Psoas muscle (tissue), 8 donors: Measurements from ENCODE around the gene LRRIQ4. TPM values are rescaled to one million over a fixed set of nuclear protein-coding genes. Genes with fewer than 3 reads are reported as not detected.
A peak's percentile ranks its signal among the peaks of the same experiment; 100 is the strongest.

Source experiments
- ATAC-seq, 4 donors: fragments of 200-7000 bp; cut with Tn5 transposase; one replicate each; pipeline ENCODE4 v1.9.1; 2020; ENCODE audit warnings: moderate library complexity in 3 of 4, mild to moderate bottlenecking in 2 of 4
- DNase-seq, 2 donors: peaks; one replicate each; pipeline ENCODE4 v3.0.0-alpha.2; 2020
- H3K27ac ChIP-seq: fragments of 200-600 bp; one replicate; pipeline ENCODE4 v1.8.0; 2022
- H3K27me3 ChIP-seq, 3 donors: fragments of 200-600 bp in 1 of 3; one replicate each; pipeline versions ENCODE4 v1.6.1 to v1.8.0; 2013 to 2022; ENCODE audit warnings: low read length in 2 of 3, mild to moderate bottlenecking in 2 of 3, moderate library complexity in 1 of 3; ENCODE audit not compliant: insufficient read depth in 3 of 3
- H3K36me3 ChIP-seq, 2 donors: fragments of 200-600 bp in 1 of 2; one replicate each; pipeline versions ENCODE4 v1.6.1 to v1.8.0; 2013 to 2022; ENCODE audit warnings: low read depth in 1 of 2, mild to moderate bottlenecking in 1 of 2, moderate library complexity in 1 of 2; ENCODE audit not compliant: insufficient read depth in 1 of 2
- H3K4me1 ChIP-seq: fragments of 200-600 bp; one replicate; pipeline ENCODE4 v1.8.0; 2022
- H3K4me3 ChIP-seq: fragments of 200-600 bp; one replicate; pipeline ENCODE4 v1.8.0; 2022; ENCODE audit warnings: mild to moderate bottlenecking
- H3K9me3 ChIP-seq: fragments of 200-600 bp; one replicate; pipeline ENCODE4 v1.8.0; 2022
- CTCF ChIP-seq: fragments of 200-600 bp; IDR thresholded peaks from one replicate; pipeline ENCODE4 v1.8.0; 2022; ENCODE audit warnings: antibody characterized with exemption
- WGBS, 3 donors: extraction: QIAGEN DNeasy Blood & Tissue Kit; methylation state at CpG; one replicate each; pipeline versions ENCODE4 v1.1.6 to v1.1.7; 2013; 5-methylcytosine and 5-hydroxymethylcytosine counted together
- intact Hi-C, 2 donors: fragments of 100-400 bp; cut with DNase I; formaldehyde crosslinking; loops; one replicate each; pipeline versions ENCODE4 v1.11.0 to v1.14.2; 2022
- long read RNA-seq, 2 donors: library from polyadenylated mRNA; unstranded; transcript quantifications; one replicate each; pipeline ENCODE4 v2.0.0, GENCODE V29; 2021
- polyA plus RNA-seq, 3 donors: library from polyadenylated mRNA; stranded (reverse); fragments of 200-250 nt; gene quantifications; one replicate each; pipeline ENCODE4 v1.2.3, GENCODE V29; 2013
- total RNA-seq, 4 donors: library from RNA; stranded (reverse); fragmentation: NEBNext Ultra II Directional in 2 of 4; extraction: Animal tissue kit (Norgen Biotek cat#: 25700) in 2 of 4; gene quantifications; one replicate each; pipeline versions ENCODE4 v1.2.1 to v1.2.4, GENCODE V29; 2021 to 2023
- donor health status: healthy with polysubstance abuse.
- donor health status: DM: no; HTN: no; CAD: no; lungs with moderate emphysema.
- donor health status: Bipolar disorder and iron deficiency.
- donor health status: healthy.
- donor health status: DM: yes; HTN: yes; CAD: no.
- donor health status: DM: no; HTN: no; CAD: no.
- donor health status: DM: no; HTN: no; CAD: no.
- donor health status: DM: yes; HTN: yes; CAD: no.

LRRIQ4 gene
- total RNA-seq (not detected), polyA plus RNA-seq (under 1 TPM in 1 of 3 donors, not detected in 2; 0.01 TPM)
- long read RNA-seq, donor 1 = 0 reads
- long read RNA-seq, donor 2 = 0 reads

GRCh38 chr3:169812332-169813235, at the start of gene LRRIQ4, which contains the start of gene LRRC34:
LRRIQ4 (plus strand) TSS chr3:169812870; CDS start chr3:169821922, 9,052 bp downstream.
LRRC34 (minus strand) TSS chr3:169812904; CDS start chr3:169812548, 356 bp downstream.
- no peaks in the 10 kb centered on the region for H3K4me1 ChIP-seq
- peak within 1 kb of the TSS; percentile 39 for H3K27ac ChIP-seq
- 3 to 5% (median 5%) methylated on average over 52 to 56 of the region's 56 CpGs for WGBS, 3 donors
- peaks cover 3% of the 10 kb centered on the region for H3K9me3 ChIP-seq
- intact Hi-C loops = no loop called here
- ATAC-seq (peak; percentile 84 to 88 (median 85)), DNase-seq (peak; percentile 68 to 78)
- peak within 1 kb of the TSS; percentile 75 for H3K4me3 ChIP-seq
- TF ChIP-seq CTCF = no peak
- no peaks in the 10 kb centered on the region for H3K36me3 ChIP-seq
- H3K27me3 ChIP-seq = peaks cover 0 to 9% (median 0%) of the 10 kb centered on the region in 3 donors

GRCh38 chr3:169764312-169764881, 48.3 kb upstream of the LRRIQ4 start:
- peak overlapping the region; percentile 91 for H3K4me3 ChIP-seq
- peak overlapping the region; percentile 96 for H3K27ac ChIP-seq
- H3K9me3 ChIP-seq = peaks cover 12% of the 10 kb centered on the region
- ATAC-seq (peak; percentile 50 to 68 (median 57)), DNase-seq (peak; percentile 64 to 76)
- TF ChIP-seq CTCF = no peak
- 0 to 1% (median 1%) methylated on average over 39 to 46 of the region's 46 CpGs for WGBS, 3 donors
- intact Hi-C loops = loop anchor here in 1 of 2 donors (10.0 kb wide), 1 partner anchor 590 kb away; the partner anchor contains the start of gene SKIL
- no peaks in the 10 kb centered on the region for H3K4me1 ChIP-seq
- no peaks in the 10 kb centered on the region for H3K27me3 ChIP-seq
- H3K36me3 ChIP-seq = no peaks in the 10 kb centered on the region

- TF ChIP-seq CTCF = no peak
- Histone ChIP-seq H3K4me1 (no peaks in the 10 kb centered on the region), H3K4me3 (peak within 1 kb of the TSS; percentile 91), H3K27me3 (no peaks in the 10 kb centered on the region), H3K27ac (peak within 1 kb of the TSS; percentile 96), H3K9me3 (peaks cover 12% of the 10 kb centered on the region), H3K36me3 (no peaks in the 10 kb centered on the region)
- peak; percentile 97 to 98 (median 98) for ATAC-seq
- intact Hi-C loops = loop anchor here in 1 of 2 donors (10.0 kb wide), 1 partner anchor 590 kb away; the partner anchor contains the start of gene SKIL
- DNase-seq = peak; percentile 94 to 97
- WGBS, 3 donors = 4 to 7% (median 6%) methylated on average over 41 to 42 of the region's 42 CpGs
Measured at GRCh38 chr3:169764882-169765612, 47.6 kb upstream of the LRRIQ4 start, which contains the start of gene TERC. TERC (minus strand) TSS chr3:169765060.
